Epithelial cell of proximal tubule (primary cell): Measurements from ENCODE around the gene COA1. TPM values are rescaled to one million over a fixed set of nuclear protein-coding genes. Genes with fewer than 3 reads are reported as not detected.
A peak's percentile ranks its signal among the peaks of the same experiment; 100 is the strongest.
"Not testable (repeated sequence)": the region's sequence is repeated elsewhere in the genome, so short reads cannot be mapped to it uniquely, and the experiment has no call there.

Experiments used
- DNase-seq: peaks from one replicate; pipeline ENCODE4 v3.0.0-alpha.2; 2011; ENCODE audit warnings: low read depth
- H3K4me3 ChIP-seq: 2 replicates; pipeline ENCODE4 v1.5.1; 2011; ENCODE audit warnings: low read depth, mild to moderate bottlenecking, low read length
- CTCF ChIP-seq: conservative IDR thresholded peaks from 2 replicates; pipeline ENCODE4 v1.5.1; 2012; ENCODE audit warnings: low read depth, mild to moderate bottlenecking, low read length
- total RNA-seq: library from RNA; depleted of rRNA; stranded (reverse); fragments of >200 nt; gene quantifications from 2 replicates; pipeline ENCODE4 v1.2.3, GENCODE V29; 2015

COA1 gene
- total RNA-seq, 1 donor from 2014 or later = 54.0 TPM

- H3K4me3 ChIP-seq = no peak overlapping the region
- no peak for TF ChIP-seq CTCF
- DNase-seq = no peak
Observed at GRCh38 chr7:43686991-43687390, 42.3 kb downstream of the COA1 start.

GRCh38 chr7:43680736-43681135 is 48.6 kb downstream of the COA1 start:
- no peak for DNase-seq
- TF ChIP-seq CTCF = no peak
- H3K4me3 ChIP-seq = no peak overlapping the region

- no peak for TF ChIP-seq CTCF
- DNase-seq = no peak
- no peak overlapping the region for H3K4me3 ChIP-seq
Observed at GRCh38 chr7:43679210-43680068, 49.9 kb downstream of the COA1 start.

- no peak overlapping the region for H3K4me3 ChIP-seq
Observed at GRCh38 chr7:43678315-43678714, 51.0 kb downstream of the COA1 start.

GRCh38 chr7:43677864-43678263 is 51.5 kb downstream of the COA1 start:
- no peak for DNase-seq

More at GRCh38 chr7:43678315-43678714, 51.0 kb downstream of the COA1 start:
- DNase-seq = no peak
- no peak for TF ChIP-seq CTCF

GRCh38 chr7:43674559-43675436 is 54.5 kb downstream of the COA1 start:
- H3K4me3 ChIP-seq = no peak overlapping the region
- TF ChIP-seq CTCF = no peak
- DNase-seq = peak; percentile 88

More at GRCh38 chr7:43677864-43678263, 51.5 kb downstream of the COA1 start:
- H3K4me3 ChIP-seq = no peak overlapping the region
- TF ChIP-seq CTCF = no peak

- DNase-seq, H3K4me3 ChIP-seq: not testable (repeated sequence)
Observed at GRCh38 chr7:43673243-43673976, 55.9 kb downstream of the COA1 start.
